DOHH2 (cell line): ENCODE results near the gene ZNF366.

Experiments
- H3F3A ChIP-seq: fragments of 200-600 bp; sonication (generic), shearing (Covaris generic); 2 replicates; pipeline ENCODE4 v1.6.0; 2016; ENCODE audit warnings: antibody characterized with exemption, mild to moderate bottlenecking; ENCODE audit not compliant: control insufficient read depth, insufficient read depth
- H3K27ac ChIP-seq: fragments of 200-600 bp; sonication (generic); 2 replicates; pipeline ENCODE4 v1.5.1; 2014; ENCODE audit warnings: low read depth, mild to moderate bottlenecking, low read length, moderate library complexity
- H3K27me3 ChIP-seq: fragments of 200-600 bp; sonication (generic); 2 replicates; pipeline ENCODE4 v1.6.1; 2014; ENCODE audit warnings: mild to moderate bottlenecking, low read length, mixed read lengths; ENCODE audit not compliant: control insufficient read depth
- H3K36me3 ChIP-seq: fragments of 200-600 bp; sonication (generic); 2 replicates; pipeline ENCODE4 v1.6.1; 2014; ENCODE audit warnings: mild to moderate bottlenecking, low read length, moderate library complexity, mixed read lengths; ENCODE audit not compliant: control insufficient read depth
- H3K4me1 ChIP-seq: fragments of 200-600 bp; sonication (generic); 2 replicates; pipeline ENCODE4 v1.6.1; 2014; ENCODE audit warnings: mild to moderate bottlenecking, low read length, mixed read lengths; ENCODE audit not compliant: control insufficient read depth
- H3K4me2 ChIP-seq: fragments of 200-600 bp; sonication (generic); 2 replicates; pipeline ENCODE4 v1.6.0; 2014; ENCODE audit warnings: mild to moderate bottlenecking, low read length, moderate library complexity
- H3K4me3 ChIP-seq: fragments of 200-600 bp; sonication (generic); 2 replicates; pipeline ENCODE4 v1.5.1; 2014; ENCODE audit warnings: mild to moderate bottlenecking, low read length, mixed read lengths
- H3K79me2 ChIP-seq: fragments of 200-600 bp; sonication (generic); 2 replicates; pipeline ENCODE4 v1.6.1; 2014; ENCODE audit warnings: mild to moderate bottlenecking, low read length, mixed read lengths; ENCODE audit not compliant: control insufficient read depth
- H3K9me2 ChIP-seq: fragments of 200-600 bp; sonication (generic); replicated peaks from 2 replicates; pipeline ENCODE4 v1.6.1; 2014; ENCODE audit warnings: mild to moderate bottlenecking, low read length, mixed read lengths; ENCODE audit not compliant: control insufficient read depth
- H3K9me3 ChIP-seq: fragments of 200-600 bp; sonication (generic); 2 replicates; pipeline ENCODE4 v1.6.1; 2014; ENCODE audit warnings: antibody characterized with exemption, low read length, mixed read lengths; ENCODE audit not compliant: control insufficient read depth, insufficient read depth
- H4K20me1 ChIP-seq: fragments of 200-600 bp; sonication (generic); 2 replicates; pipeline ENCODE4 v1.6.0; 2014; ENCODE audit warnings: low read depth, mild to moderate bottlenecking, antibody characterized with exemption, low read length, moderate library complexity; ENCODE audit not compliant: control insufficient read depth, insufficient read depth
- CTCF ChIP-seq: fragments of 200-600 bp; sonication (generic); IDR thresholded peaks from one replicate; pipeline ENCODE4 v1.5.1; 2014; ENCODE audit warnings: antibody characterized with exemption, mild to moderate bottlenecking, low read depth, low read length; ENCODE audit not compliant: poor library complexity, severe bottlenecking
- EZH2phosphoT487 ChIP-seq: fragments of 200-600 bp; sonication (generic); IDR thresholded peaks from 2 replicates; pipeline ENCODE4 v1.6.1; 2017; ENCODE audit warnings: borderline replicate concordance, mild to moderate bottlenecking, antibody characterized with exemption, low read length, moderate library complexity, mixed read lengths

ZNF366 gene

GRCh38 chr5:72505016-72505415 lies 2.2 kb downstream of the ZNF366 start:
- Histone ChIP-seq H3K27ac (no peak overlapping the region), H3K4me3 (no peak overlapping the region), H3K79me2 (no peaks in the 10 kb centered on the region), H3K9me3 (no peaks in the 10 kb centered on the region), H3K4me1 (peaks cover 10% of the 10 kb centered on the region), H4K20me1 (no peaks in the 10 kb centered on the region), H3K9me2 (no peaks in the 10 kb centered on the region), H3K27me3 (peaks cover 7% of the 10 kb centered on the region), H3K36me3 (no peaks in the 10 kb centered on the region), H3F3A (no peaks in the 10 kb centered on the region), H3K4me2 (no peak overlapping the region)
- TF ChIP-seq EZH2phosphoT487 (no peak), CTCF (no peak)

GRCh38 chr5:72503888-72504491 lies 3.2 kb downstream of the ZNF366 start:
- H3K4me2 ChIP-seq: no peak overlapping the region
- TF ChIP-seq EZH2phosphoT487 (no peak), CTCF (no peak)
- H3F3A ChIP-seq: no peaks in the 10 kb centered on the region
- peaks cover 10% of the 10 kb centered on the region for H3K4me1 ChIP-seq
- H3K79me2 ChIP-seq: no peaks in the 10 kb centered on the region
- H3K27me3 ChIP-seq: peaks cover 7% of the 10 kb centered on the region
- no peaks in the 10 kb centered on the region for H3K36me3 ChIP-seq
- H3K9me3 ChIP-seq: no peaks in the 10 kb centered on the region
- no peaks in the 10 kb centered on the region for H3K9me2 ChIP-seq
- no peaks in the 10 kb centered on the region for H4K20me1 ChIP-seq
- no peak overlapping the region for H3K27ac ChIP-seq
- no peak overlapping the region for H3K4me3 ChIP-seq

GRCh38 chr5:72501488-72501887 lies 5.7 kb downstream of the ZNF366 start:
- H3K4me2 ChIP-seq: no peak overlapping the region
- no peak overlapping the region for H3K4me3 ChIP-seq
- H3K4me1 ChIP-seq: no peaks in the 10 kb centered on the region
- no peaks in the 10 kb centered on the region for H3K79me2 ChIP-seq
- TF ChIP-seq EZH2phosphoT487 (no peak), CTCF (no peak)
- H3F3A ChIP-seq: no peaks in the 10 kb centered on the region
- no peaks in the 10 kb centered on the region for H3K9me2 ChIP-seq
- no peak overlapping the region for H3K27ac ChIP-seq
- H4K20me1 ChIP-seq: no peaks in the 10 kb centered on the region
- no peaks in the 10 kb centered on the region for H3K9me3 ChIP-seq
- no peaks in the 10 kb centered on the region for H3K36me3 ChIP-seq
- peaks cover 6% of the 10 kb centered on the region; the same call in 1 of the 2 replicates for H3K27me3 ChIP-seq

GRCh38 chr5:72499730-72500129 lies 7.5 kb downstream of the ZNF366 start:
- TF ChIP-seq EZH2phosphoT487 (no peak), CTCF (no peak)
- Histone ChIP-seq H3K4me3 (no peak overlapping the region), H3K79me2 (no peaks in the 10 kb centered on the region), H3F3A (no peaks in the 10 kb centered on the region), H3K36me3 (no peaks in the 10 kb centered on the region), H3K27me3 (peaks cover 9% of the 10 kb centered on the region; the same call in 1 of the 2 replicates), H3K9me2 (no peaks in the 10 kb centered on the region), H3K4me2 (no peak overlapping the region), H3K9me3 (no peaks in the 10 kb centered on the region), H3K27ac (no peak overlapping the region), H3K4me1 (no peaks in the 10 kb centered on the region), H4K20me1 (no peaks in the 10 kb centered on the region)
